Measurements from ENCODE around the gene KCNG4. TPM values are rescaled to one million over a fixed set of nuclear protein-coding genes. Genes with fewer than 3 reads are reported as not detected.

The KCNG4 gene
- total RNA-seq, 2 experiments from 2014 or later: not detected

DNA sequence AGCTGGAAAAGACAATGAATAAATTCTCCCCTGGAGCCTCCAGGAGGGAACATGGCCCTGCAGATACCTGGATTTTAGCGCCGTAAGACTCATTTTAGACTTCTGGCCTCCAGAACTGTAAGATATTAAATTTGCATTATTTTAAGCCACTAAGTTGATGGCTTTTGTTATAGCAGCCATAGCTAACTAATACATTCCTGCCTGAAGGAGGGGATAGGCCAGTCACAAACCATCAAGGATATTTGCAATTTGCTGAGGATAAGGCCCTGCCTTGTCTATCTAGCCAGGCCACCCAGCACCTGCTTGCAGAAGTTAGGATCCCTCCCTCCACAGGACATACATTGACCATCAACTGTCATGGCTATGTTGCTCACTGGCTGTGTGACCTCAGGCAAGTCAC, 4.9 kb upstream of the KCNG4 start:
- Mint-ChIP-seq H3K9me3 (no peaks in the 10 kb centered on the region), H3K27me3 (peaks cover 21% of the 10 kb centered on the region), H3K4me3 (no peak overlapping the region), H3K27ac (no peak overlapping the region), H3K4me1 (ENCODE audit: low read depth) (no peaks in the 10 kb centered on the region), H3K36me3 (ENCODE audit: low read depth) (no peaks in the 10 kb centered on the region)
- intact Hi-C loops (cut with micrococcal nuclease): no loop called here
- TF ChIP-seq, protein P1, sequence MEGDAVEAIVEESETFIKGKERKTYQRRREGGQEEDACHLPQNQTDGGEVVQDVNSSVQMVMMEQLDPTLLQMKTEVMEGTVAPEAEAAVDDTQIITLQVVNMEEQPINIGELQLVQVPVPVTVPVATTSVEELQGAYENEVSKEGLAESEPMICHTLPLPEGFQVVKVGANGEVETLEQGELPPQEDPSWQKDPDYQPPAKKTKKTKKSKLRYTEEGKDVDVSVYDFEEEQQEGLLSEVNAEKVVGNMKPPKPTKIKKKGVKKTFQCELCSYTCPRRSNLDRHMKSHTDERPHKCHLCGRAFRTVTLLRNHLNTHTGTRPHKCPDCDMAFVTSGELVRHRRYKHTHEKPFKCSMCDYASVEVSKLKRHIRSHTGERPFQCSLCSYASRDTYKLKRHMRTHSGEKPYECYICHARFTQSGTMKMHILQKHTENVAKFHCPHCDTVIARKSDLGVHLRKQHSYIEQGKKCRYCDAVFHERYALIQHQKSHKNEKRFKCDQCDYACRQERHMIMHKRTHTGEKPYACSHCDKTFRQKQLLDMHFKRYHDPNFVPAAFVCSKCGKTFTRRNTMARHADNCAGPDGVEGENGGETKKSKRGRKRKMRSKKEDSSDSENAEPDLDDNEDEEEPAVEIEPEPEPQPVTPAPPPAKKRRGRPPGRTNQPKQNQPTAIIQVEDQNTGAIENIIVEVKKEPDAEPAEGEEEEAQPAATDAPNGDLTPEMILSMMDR (IDR thresholded peaks at IDR 0.05): no peak
- ATAC-seq (no peak), DNase-seq (no peak)
- ChIA-PET POLR2A (no interaction called here), CTCF (no interaction called here)

DNA sequence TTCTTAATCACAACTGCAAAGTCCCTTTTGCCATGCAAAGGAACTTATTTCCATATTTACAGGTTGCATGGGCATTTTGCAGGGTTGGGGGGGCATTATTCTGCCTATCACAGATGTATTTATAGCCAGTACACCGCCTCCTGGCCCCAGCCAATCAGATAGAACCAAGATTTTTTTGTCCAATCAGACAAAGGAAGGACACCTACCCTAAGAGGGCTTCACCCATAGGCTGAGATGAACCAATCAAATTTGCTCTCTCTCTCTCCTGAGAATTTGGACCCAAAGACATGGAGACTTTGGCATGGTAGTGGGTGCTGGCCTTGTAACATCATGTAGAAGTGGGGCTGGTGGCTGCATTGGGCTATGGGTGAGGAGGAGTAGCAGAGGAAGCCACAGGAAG, 3.9 kb upstream of the KCNG4 start:
- intact Hi-C loops (cut with micrococcal nuclease): no loop called here
- no peaks in the 10 kb centered on the region for H3K9me3 Mint-ChIP-seq
- no peak overlapping the region for H3K4me3 Mint-ChIP-seq
- DNase-seq (no peak), ATAC-seq (no peak)
- ChIA-PET CTCF (no interaction called here), POLR2A (no interaction called here)
- H3K36me3 Mint-ChIP-seq (ENCODE audit: low read depth): no peaks in the 10 kb centered on the region
- peaks cover 30% of the 10 kb centered on the region for H3K27me3 Mint-ChIP-seq
- no peaks in the 10 kb centered on the region for H3K4me1 Mint-ChIP-seq (ENCODE audit: low read depth)
- TF ChIP-seq, protein P1 (IDR thresholded peaks at IDR 0.05): no peak
- H3K27ac Mint-ChIP-seq: no peak overlapping the region

DNA sequence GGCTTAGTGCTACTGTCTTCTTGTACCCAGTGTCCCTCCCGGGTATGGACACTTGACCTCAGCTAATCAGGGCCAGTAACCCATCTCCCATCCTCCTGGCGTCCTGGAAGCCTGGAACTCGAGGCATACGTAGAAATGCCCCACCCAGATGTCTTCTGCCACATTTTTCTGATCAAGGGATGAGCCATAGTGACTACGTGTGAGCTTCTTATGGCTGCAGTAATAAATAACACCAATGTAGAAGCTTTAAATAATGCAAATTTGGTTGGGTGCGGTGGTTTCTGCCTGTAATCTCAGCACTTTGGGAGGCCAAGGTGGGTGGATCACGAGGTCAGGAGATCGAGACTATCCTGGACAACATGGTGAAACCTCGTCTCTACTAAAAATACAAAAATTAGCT, 3.0 kb upstream of the KCNG4 start:
- DNase-seq: no peak
- Mint-ChIP-seq H3K27me3 (peaks cover 30% of the 10 kb centered on the region), H3K27ac (no peak overlapping the region), H3K9me3 (no peaks in the 10 kb centered on the region), H3K4me1 (ENCODE audit: low read depth) (no peaks in the 10 kb centered on the region), H3K36me3 (ENCODE audit: low read depth) (no peaks in the 10 kb centered on the region), H3K4me3 (no peak overlapping the region)
- TF ChIP-seq, protein P1 (IDR thresholded peaks at IDR 0.05): no peak
- intact Hi-C loops (cut with micrococcal nuclease): no loop called here
- POLR2A ChIA-PET: no interaction called here
- CTCF ChIA-PET: no interaction called here
- ATAC-seq: no peak

DNA sequence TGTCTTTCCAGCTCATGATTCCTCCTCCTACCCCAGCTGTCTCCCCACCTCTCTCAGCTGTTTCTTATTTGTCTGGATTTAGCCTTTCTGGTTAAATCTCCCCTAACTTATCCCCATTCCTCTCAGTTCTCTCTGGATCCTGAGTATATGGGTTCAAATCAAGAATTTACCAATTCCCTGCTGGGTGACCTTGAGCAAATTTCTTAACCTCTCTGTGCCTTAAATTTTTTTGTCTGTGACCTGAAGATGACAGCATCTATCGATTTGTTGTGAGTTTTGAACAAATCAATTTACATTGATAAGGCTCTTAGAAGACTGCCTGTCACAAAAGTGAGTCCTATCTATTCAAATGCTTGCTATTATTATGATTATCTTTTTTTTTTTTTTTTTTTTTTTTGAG, 2.0 kb upstream of the KCNG4 start:
- TF ChIP-seq, protein P1 (IDR thresholded peaks at IDR 0.05): no peak
- Mint-ChIP-seq H3K27ac (no peak overlapping the region), H3K36me3 (ENCODE audit: low read depth) (no peaks in the 10 kb centered on the region), H3K9me3 (no peaks in the 10 kb centered on the region), H3K4me3 (no peak overlapping the region), H3K4me1 (ENCODE audit: low read depth) (no peaks in the 10 kb centered on the region), H3K27me3 (peaks cover 30% of the 10 kb centered on the region)
- POLR2A ChIA-PET: no interaction called here
- ATAC-seq: no peak
- no peak for DNase-seq
- CTCF ChIA-PET: no interaction called here
- intact Hi-C loops (cut with micrococcal nuclease): no loop called here

DNA sequence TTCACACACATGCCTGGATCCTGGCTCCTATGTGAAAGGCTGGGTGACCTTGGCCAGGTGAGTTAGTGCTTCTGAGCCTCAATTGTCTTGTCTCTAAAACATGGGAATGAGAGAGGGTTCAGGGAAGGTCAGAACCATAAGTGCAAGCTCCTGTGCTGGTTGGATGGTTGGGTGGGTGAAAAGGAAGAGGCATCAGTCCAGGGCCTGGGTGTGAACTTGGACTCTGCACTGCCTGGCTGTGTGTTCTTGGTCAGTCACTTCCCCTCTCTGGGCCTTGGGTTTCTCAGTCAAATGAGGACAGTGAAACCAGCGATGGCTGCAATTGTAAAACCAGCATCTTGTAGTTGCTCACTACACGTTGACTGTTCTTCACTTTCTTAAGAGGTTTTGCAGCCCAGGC, 643 bp upstream of the KCNG4 start:
- TF ChIP-seq, protein P1 (IDR thresholded peaks at IDR 0.05): no peak
- Mint-ChIP-seq H3K9me3 (no peaks in the 10 kb centered on the region), H3K27me3 (peaks cover 31% of the 10 kb centered on the region), H3K4me3 (no peak overlapping the region), H3K36me3 (ENCODE audit: low read depth) (no peaks in the 10 kb centered on the region), H3K4me1 (ENCODE audit: low read depth) (no peaks in the 10 kb centered on the region), H3K27ac (no peak overlapping the region)
- POLR2A ChIA-PET: no interaction called here
- intact Hi-C loops (cut with micrococcal nuclease): no loop called here
- CTCF ChIA-PET: interaction anchor here (1.2 kb wide), 1 partner anchor 37 kb away, joined by 4 read pairs; no protein-coding TSS in a partner anchor
- DNase-seq: no peak
- no peak for ATAC-seq
